ENCODE results near the gene KCNS1. TPM values are rescaled to one million over a fixed set of nuclear protein-coding genes. Genes with fewer than 3 reads are reported as not detected.

Gene KCNS1
- total RNA-seq, 1 experiment from 2014 or later, result 10.7 TPM

GRCh38 chr20:45115829-45116228 is 14.9 kb upstream of the KCNS1 start:
- no peak for TF ChIP-seq CTCF (IDR thresholded peaks at IDR 0.05; ENCODE audit: unreplicated experiment)
- H3K27ac Mint-ChIP-seq (ENCODE audit: unreplicated experiment), result no peak overlapping the region
- H3K4me3 Mint-ChIP-seq (ENCODE audit: low read depth, unreplicated experiment), result no peak overlapping the region
- no peaks in the 10 kb centered on the region for H3K4me1 Mint-ChIP-seq (ENCODE audit: low read depth, unreplicated experiment)
- no TSS peak for BruUV-seq (replicated peaks)
- H3K9me3 Mint-ChIP-seq (ENCODE audit: low read depth, unreplicated experiment), result no peaks in the 10 kb centered on the region
- CTCF ChIA-PET, result interaction anchor here (0.8 kb wide), 1 partner anchor 72 kb away, joined by 4 read pairs; no protein-coding TSS in a partner anchor
- intact Hi-C loops (cut with micrococcal nuclease; ENCODE audit: unreplicated experiment), result no loop called here
- H3K36me3 Mint-ChIP-seq (ENCODE audit: insufficient read depth, unreplicated experiment), result no peaks in the 10 kb centered on the region
- no peak for DNase-seq
- H3K27me3 Mint-ChIP-seq (ENCODE audit: unreplicated experiment), result peaks cover 50% of the 10 kb centered on the region

GRCh38 chr20:45115386-45115774 is 14.5 kb upstream of the KCNS1 start:
- no peak for DNase-seq
- CTCF ChIA-PET, result interaction anchor here (1.2 kb wide), 1 partner anchor 11 kb away, joined by 4 read pairs; no protein-coding TSS in a partner anchor
- Mint-ChIP-seq H3K4me3 (ENCODE audit: low read depth, unreplicated experiment) (no peak overlapping the region), H3K27me3 (ENCODE audit: unreplicated experiment) (peaks cover 45% of the 10 kb centered on the region), H3K27ac (ENCODE audit: unreplicated experiment) (no peak overlapping the region), H3K36me3 (ENCODE audit: insufficient read depth, unreplicated experiment) (no peaks in the 10 kb centered on the region), H3K9me3 (ENCODE audit: low read depth, unreplicated experiment) (no peaks in the 10 kb centered on the region), H3K4me1 (ENCODE audit: low read depth, unreplicated experiment) (no peaks in the 10 kb centered on the region)
- no peak for TF ChIP-seq CTCF (IDR thresholded peaks at IDR 0.05; ENCODE audit: unreplicated experiment)
- intact Hi-C loops (cut with micrococcal nuclease; ENCODE audit: unreplicated experiment), result no loop called here
- BruUV-seq (replicated peaks), result no TSS peak

DNA sequence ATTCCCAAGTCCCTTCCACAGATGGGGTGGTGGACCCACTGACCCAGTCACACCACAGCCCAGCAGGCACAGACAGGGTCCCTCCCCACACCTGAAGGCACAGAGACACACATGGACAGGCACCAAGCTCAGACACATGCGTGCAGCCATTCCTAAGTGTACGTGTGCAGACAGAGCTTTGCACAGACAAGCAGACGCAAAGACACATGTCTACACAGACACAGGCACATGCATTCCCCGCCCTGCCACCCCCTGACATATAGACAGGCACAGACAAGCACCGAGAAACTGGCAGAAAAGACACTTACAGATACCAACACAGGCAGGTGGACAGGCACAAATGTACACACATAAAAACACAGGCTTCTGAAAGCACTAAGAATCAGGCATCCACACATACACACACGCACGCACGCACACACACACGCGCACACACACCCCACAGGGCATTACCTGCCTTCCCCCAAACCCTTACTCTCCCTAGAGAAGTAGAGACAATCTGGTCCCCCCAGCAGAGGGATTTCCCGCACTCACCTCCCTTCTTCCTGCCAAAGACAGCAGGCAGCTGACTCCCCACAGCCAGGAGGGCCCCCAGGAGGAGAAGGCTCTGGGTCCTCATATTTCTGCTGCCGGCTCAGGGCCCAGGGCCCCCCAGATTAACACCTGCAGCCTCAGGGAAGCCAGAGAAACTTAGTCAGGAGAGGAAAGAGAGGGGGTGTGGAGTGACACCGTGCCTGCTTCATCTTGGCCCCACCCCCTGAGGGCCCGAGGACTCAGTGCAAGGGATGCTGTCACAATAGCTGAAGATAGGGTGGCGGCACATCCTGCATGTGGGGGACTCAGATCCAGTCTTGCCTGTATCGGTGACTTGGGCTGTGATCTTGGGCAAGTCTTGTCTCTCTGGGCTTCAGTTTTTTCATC is 13.8 kb upstream of the KCNS1 start, which contains the start of gene WFDC5:
Gene WFDC5 (minus strand): TSS at position 710 of the 921 bp plus-strand sequence. CDS start 91 bp downstream, at position 619.
- Mint-ChIP-seq H3K36me3 (ENCODE audit: insufficient read depth, unreplicated experiment) (no peaks in the 10 kb centered on the region), H3K27ac (ENCODE audit: unreplicated experiment) (no peak within 1 kb of the TSS), H3K27me3 (ENCODE audit: unreplicated experiment) (peaks cover 39% of the 10 kb centered on the region), H3K9me3 (ENCODE audit: low read depth, unreplicated experiment) (no peaks in the 10 kb centered on the region), H3K4me1 (ENCODE audit: low read depth, unreplicated experiment) (no peaks in the 10 kb centered on the region), H3K4me3 (ENCODE audit: low read depth, unreplicated experiment) (no peak within 1 kb of the TSS)
- no peak for DNase-seq
- TF ChIP-seq CTCF (IDR thresholded peaks at IDR 0.05; ENCODE audit: unreplicated experiment), result no peak
- intact Hi-C loops (cut with micrococcal nuclease; ENCODE audit: unreplicated experiment), result no loop called here
- no TSS peak for BruUV-seq (replicated peaks)
- CTCF ChIA-PET, result interaction anchor here (1.1 to 3.3 kb wide), 3 partner anchors 10 to 115 kb away, joined by 3 to 16 read pairs (median 4); no protein-coding TSS in a partner anchor

DNA sequence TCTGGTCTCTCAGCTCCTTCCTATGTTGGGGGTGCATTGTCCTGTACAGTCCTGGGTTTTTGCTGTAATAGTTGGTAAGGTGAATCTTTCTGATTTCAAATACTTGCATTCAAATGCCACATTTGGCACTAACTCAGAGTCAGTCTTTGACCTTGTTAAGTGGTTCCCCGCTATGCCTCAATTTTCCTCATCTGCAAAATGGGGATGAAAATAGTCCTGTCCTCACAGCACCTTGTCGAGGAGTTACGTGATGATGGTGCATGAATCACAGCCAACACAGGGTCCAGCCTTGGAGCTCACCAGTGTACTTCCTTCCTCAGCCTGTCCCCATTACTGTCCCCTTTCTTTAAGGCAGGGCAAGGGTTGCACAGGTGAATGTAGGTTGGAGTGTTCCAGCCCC is 12.9 kb upstream of the KCNS1 start:
- no peak for DNase-seq
- TF ChIP-seq CTCF (IDR thresholded peaks at IDR 0.05; ENCODE audit: unreplicated experiment), result no peak
- Mint-ChIP-seq H3K4me1 (ENCODE audit: low read depth, unreplicated experiment) (no peaks in the 10 kb centered on the region), H3K27ac (ENCODE audit: unreplicated experiment) (no peak overlapping the region), H3K9me3 (ENCODE audit: low read depth, unreplicated experiment) (no peaks in the 10 kb centered on the region), H3K27me3 (ENCODE audit: unreplicated experiment) (peaks cover 38% of the 10 kb centered on the region), H3K36me3 (ENCODE audit: insufficient read depth, unreplicated experiment) (no peaks in the 10 kb centered on the region), H3K4me3 (ENCODE audit: low read depth, unreplicated experiment) (no peak overlapping the region)
- no TSS peak for BruUV-seq (replicated peaks)
- intact Hi-C loops (cut with micrococcal nuclease; ENCODE audit: unreplicated experiment), result no loop called here
- CTCF ChIA-PET, result interaction anchor here (1.1 to 3.7 kb wide), 4 partner anchors 10 to 116 kb away, joined by 3 to 61 read pairs (median 12); no protein-coding TSS in a partner anchor
